IMR-90 (cell line): Measurements from ENCODE around the gene SDHB. TPM values are rescaled to one million over a fixed set of nuclear protein-coding genes. Genes with fewer than 3 reads are reported as not detected.

Source experiments
- ATAC-seq: fragments of 200-7000 bp; cut with Tn5 transposase; 2 replicates; pipeline ENCODE4 v1.9.1; 2020; ENCODE audit warnings: low read depth, mild to moderate bottlenecking, moderate library complexity
- BruUV-seq: library from RNA; stranded (reverse); fragments of 400-500 nt; replicated peaks from 2 replicates; lab custom pipeline; 2021; lab: Mats Ljungman, UMichigan
- CTCF ChIA-PET: fragments of 300-600 bp; formaldehyde crosslinking; extraction: SDS; loops from one replicate; lab custom pipeline; 2021; ENCODE audit warnings: antibody characterized with exemption; lab: Yijun Ruan, JAX
- POLR2A ChIA-PET: fragments of 300-600 bp; sonication (Branson Sonifier 250); formaldehyde crosslinking; loops from one replicate; lab custom pipeline; 2022; ENCODE audit warnings: antibody characterized with exemption; ENCODE audit not compliant: unreplicated experiment; lab: Charles Lee
- DNase-seq: peaks from one replicate; pipeline ENCODE4 v3.0.0; 2013
- H2AFZ ChIP-seq: replicated peaks from 2 replicates; pipeline ENCODE3; 2013; ENCODE audit warnings: low read length, mild to moderate bottlenecking; ENCODE audit not compliant: poor library complexity
- H2AK5ac ChIP-seq: 2 replicates; pipeline ENCODE4 v1.6.1; 2013; ENCODE audit warnings: low read depth, low read length, inconsistent platforms
- H2AK9ac ChIP-seq: replicated peaks from 2 replicates; pipeline ENCODE3; 2013; ENCODE audit warnings: mild to moderate bottlenecking, low read depth, low read length, moderate library complexity; ENCODE audit not compliant: poor library complexity
- H2BK120ac ChIP-seq: 2 replicates; pipeline ENCODE4 v1.6.1; 2013; ENCODE audit warnings: low read depth, low read length, inconsistent platforms
- H2BK15ac ChIP-seq: 3 replicates; pipeline ENCODE4 v1.6.1; 2013; ENCODE audit warnings: low read depth, low read length, inconsistent platforms
- H2BK20ac ChIP-seq: 2 replicates; pipeline ENCODE4 v1.6.1; 2013; ENCODE audit warnings: low read depth, mild to moderate bottlenecking, inconsistent platforms, low read length, moderate library complexity
- H2BK5ac ChIP-seq: 2 replicates; pipeline ENCODE4 v1.6.1; 2013; ENCODE audit warnings: mild to moderate bottlenecking, low read depth, low read length, inconsistent platforms; ENCODE audit not compliant: poor library complexity, severe bottlenecking
- H3K14ac ChIP-seq: replicated peaks from 2 replicates; pipeline ENCODE4 v1.6.1; 2013; ENCODE audit warnings: low read depth, low read length, inconsistent platforms
- H3K18ac ChIP-seq: 2 replicates; pipeline ENCODE4 v1.6.1; 2013; ENCODE audit warnings: low read depth, low read length, control low read depth
- H3K23ac ChIP-seq: 2 replicates; pipeline ENCODE4 v1.6.1; 2013; ENCODE audit warnings: low read depth, low read length, inconsistent platforms
- H3K27ac ChIP-seq: 2 replicates; pipeline ENCODE4 v1.5.1; 2013; ENCODE audit warnings: mild to moderate bottlenecking, control low read depth, low read length; ENCODE audit not compliant: insufficient read depth
- H3K27me3 ChIP-seq: 2 replicates; pipeline ENCODE4 v1.6.1; 2013; ENCODE audit warnings: low read length; ENCODE audit not compliant: control insufficient read depth, insufficient read depth
- H3K36me3 ChIP-seq: 2 replicates; pipeline ENCODE4 v1.6.1; 2013; ENCODE audit warnings: low read length, mixed read lengths; ENCODE audit not compliant: control insufficient read depth, insufficient read depth
- H3K4ac ChIP-seq: 2 replicates; pipeline ENCODE4 v1.6.1; 2013; ENCODE audit warnings: low read depth, low read length, inconsistent platforms
- H3K4me1 ChIP-seq: 2 replicates; pipeline ENCODE4 v1.6.1; 2013; ENCODE audit warnings: low read length, mixed read lengths; ENCODE audit not compliant: control insufficient read depth, insufficient read depth
- H3K4me2 ChIP-seq: 2 replicates; pipeline ENCODE4 v1.6.1; 2013; ENCODE audit warnings: low read depth, mild to moderate bottlenecking, control low read depth, low read length, moderate library complexity
- H3K4me3 ChIP-seq: 2 replicates; pipeline ENCODE4 v1.5.1; 2013; ENCODE audit warnings: low read depth, mild to moderate bottlenecking, control low read depth, low read length, moderate library complexity; ENCODE audit not compliant: insufficient read depth
- H3K56ac ChIP-seq: 2 replicates; pipeline ENCODE4 v1.6.1; 2013; ENCODE audit warnings: low read length, inconsistent platforms; ENCODE audit not compliant: insufficient read depth; ENCODE audit errors: extremely low read depth
- H3K79me1 ChIP-seq, 2 experiments: 2 replicates each; pipeline ENCODE4 v1.6.1; 2013; ENCODE audit warnings: low read length in 2 of 2, inconsistent platforms in 1 of 2, low read depth in 1 of 2
- H3K9ac ChIP-seq: 2 replicates; pipeline ENCODE4 v1.6.1; 2013; ENCODE audit warnings: low read depth, low read length, control low read depth
- H3K9me1 ChIP-seq: 2 replicates; pipeline ENCODE4 v1.6.1; 2013; ENCODE audit warnings: low read length, inconsistent platforms; ENCODE audit not compliant: insufficient read depth
- H3K9me3 ChIP-seq: 2 replicates; pipeline ENCODE4 v1.6.1; 2013; ENCODE audit warnings: low read length; ENCODE audit not compliant: control insufficient read depth, insufficient read depth
- H4K20me1 ChIP-seq: 2 replicates; pipeline ENCODE4 v1.6.1; 2013; ENCODE audit warnings: low read length, inconsistent platforms; ENCODE audit not compliant: insufficient read depth
- H4K5ac ChIP-seq: 2 replicates; pipeline ENCODE4 v1.6.1; 2013; ENCODE audit warnings: mild to moderate bottlenecking, low read depth, low read length, control low read depth
- H4K8ac ChIP-seq, 2 experiments: 2 replicates each; pipeline ENCODE4 v1.6.1; 2013; ENCODE audit warnings: low read depth in 2 of 2, low read length in 2 of 2, control low read depth in 1 of 2, inconsistent platforms in 1 of 2
- H4K91ac ChIP-seq: 2 replicates; pipeline ENCODE4 v1.6.1; 2013; ENCODE audit warnings: low read depth, low read length, inconsistent platforms; ENCODE audit not compliant: insufficient read depth
- BHLHE40 ChIP-seq: fragments of 150-350 bp; IDR thresholded peaks from 2 replicates; pipeline ENCODE4 v1.6.1; 2016; ENCODE audit warnings: mild to moderate bottlenecking, low read depth, low read length
- MAFK ChIP-seq: IDR thresholded peaks from 2 replicates; pipeline ENCODE4 v1.6.1; 2012; ENCODE audit warnings: low read depth, low read length, improper control_type of control experiment
- MAZ ChIP-seq: IDR thresholded peaks from 2 replicates; pipeline ENCODE4 v1.6.1; 2012; ENCODE audit warnings: low read depth, mild to moderate bottlenecking, low read length, improper control_type of control experiment, moderate library complexity, borderline replicate concordance
- POLR2A ChIP-seq: IDR thresholded peaks from 2 replicates; pipeline ENCODE4 v1.6.1; 2012; ENCODE audit warnings: mild to moderate bottlenecking, low read depth, low read length
- RCOR1 ChIP-seq: IDR thresholded peaks from 2 replicates; pipeline ENCODE4 v1.6.1; 2012; ENCODE audit warnings: mild to moderate bottlenecking, low read length, improper control_type of control experiment; ENCODE audit not compliant: insufficient replicate concordance
- RFX5 ChIP-seq: IDR thresholded peaks from 2 replicates; pipeline ENCODE4 v1.8.0; 2012; ENCODE audit warnings: low read depth, mild to moderate bottlenecking, low read length, moderate library complexity
- WGBS, 2 experiments: methylation state at CpG; one replicate each; pipeline versions ENCODE4 v1.1.5 to v1.1.7; 2013; ENCODE audit warnings: missing lambda C conversion rate in 2 of 2; ENCODE audit not compliant: insufficient read length in 1 of 2; ENCODE audit errors: extremely low coverage in 2 of 2; 5-methylcytosine and 5-hydroxymethylcytosine counted together
- dilution Hi-C: fragments of 300-500 bp; cut with HindIII; formaldehyde crosslinking; loops from one replicate; pipeline ENCODE4 v1.14.3; 2018; ENCODE audit warnings: low sequenced_read_pairs; ENCODE audit not compliant: unreplicated experiment
- in situ Hi-C: fragments of 300-500 bp; cut with MboI; formaldehyde crosslinking; loops from 3 replicates; pipeline ENCODE4 v1.14.3; 2019; ENCODE audit warnings: low sequenced_read_pairs, inconsistent platforms, mixed read lengths
- intact Hi-C: fragments of 100-400 bp; cut with micrococcal nuclease; formaldehyde crosslinking; loops from 2 replicates; pipeline ENCODE4 v1.10.0; 2022
- polyA plus RNA-seq, 3 experiments: library from polyadenylated mRNA; depleted of rRNA; stranded (reverse); fragments of >200 nt; gene quantifications; 2 replicates each; pipeline ENCODE4 v1.2.3, GENCODE V29; 2012; ENCODE audit warnings: low replicate concordance in 1 of 3
- total RNA-seq: library from RNA; depleted of rRNA; stranded (reverse); fragments of >200 nt; gene quantifications from 2 replicates; pipeline ENCODE4 v1.2.3, GENCODE V29; 2012
- TF ChIP-seq, protein P1 (sequence below): fragments of 150-350 bp; IDR thresholded peaks from 2 replicates; pipeline ENCODE4 v1.6.1; 2016; ENCODE audit warnings: low read depth, mild to moderate bottlenecking, low read length, moderate library complexity, borderline replicate concordance

Gene SDHB
- total and polyA plus RNA-seq, 2 of the 4 experiments (the other 2 are of a cell fraction), result 122 to 206 TPM

DNA sequence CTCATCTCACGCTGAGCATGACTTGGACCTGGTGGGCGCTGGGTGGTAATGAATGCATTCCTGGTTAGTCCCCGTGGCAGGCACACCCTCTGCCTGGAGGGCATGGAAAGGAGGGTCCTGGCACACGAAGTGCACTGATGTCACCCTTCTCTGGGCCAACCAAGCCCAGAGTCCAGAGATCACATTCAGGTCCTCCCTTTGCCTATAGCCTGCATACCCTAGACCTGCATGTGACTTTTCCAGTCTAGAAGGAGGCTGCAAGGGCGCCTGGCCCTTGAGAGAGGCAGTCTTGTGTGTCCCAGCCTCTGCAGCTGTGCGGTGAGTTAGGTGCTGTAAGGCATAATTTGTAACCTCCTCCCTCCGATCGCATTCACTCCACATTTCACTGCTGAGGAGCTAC lies 43.3 kb upstream of the SDHB start:
- H3K56ac ChIP-seq, result no peak overlapping the region
- peak overlapping the region; percentile 14 for H2AFZ ChIP-seq
- H3K27ac ChIP-seq, result no peak overlapping the region
- no peak overlapping the region for H3K4me2 ChIP-seq
- no peak overlapping the region for H3K4me3 ChIP-seq
- no peak overlapping the region for H4K8ac ChIP-seq
- no CpG with 5 or more reads among the region's 8 CpGs for WGBS, 2 experiments
- no peak overlapping the region for H2BK120ac ChIP-seq
- no peaks in the 10 kb centered on the region for H3K79me1 ChIP-seq
- no peak overlapping the region for H4K5ac ChIP-seq
- H3K27me3 ChIP-seq, result peaks cover 53% of the 10 kb centered on the region
- no peak for DNase-seq
- no peak overlapping the region for H4K91ac ChIP-seq
- dilution Hi-C loops, result no loop called here
- intact Hi-C loops, result no loop called here
- H3K9me1 ChIP-seq, result no peaks in the 10 kb centered on the region
- H3K14ac ChIP-seq, result no peak overlapping the region
- CTCF ChIA-PET, result no interaction called here
- in situ Hi-C loops, result no loop called here
- H3K4ac ChIP-seq, result no peak overlapping the region
- no peak overlapping the region for H2AK5ac ChIP-seq
- TF ChIP-seq POLR2A (no peak), MAFK (no peak), RFX5 (no peak), MAZ (no peak), RCOR1 (no peak), BHLHE40 (no peak)
- TF ChIP-seq, protein P1, sequence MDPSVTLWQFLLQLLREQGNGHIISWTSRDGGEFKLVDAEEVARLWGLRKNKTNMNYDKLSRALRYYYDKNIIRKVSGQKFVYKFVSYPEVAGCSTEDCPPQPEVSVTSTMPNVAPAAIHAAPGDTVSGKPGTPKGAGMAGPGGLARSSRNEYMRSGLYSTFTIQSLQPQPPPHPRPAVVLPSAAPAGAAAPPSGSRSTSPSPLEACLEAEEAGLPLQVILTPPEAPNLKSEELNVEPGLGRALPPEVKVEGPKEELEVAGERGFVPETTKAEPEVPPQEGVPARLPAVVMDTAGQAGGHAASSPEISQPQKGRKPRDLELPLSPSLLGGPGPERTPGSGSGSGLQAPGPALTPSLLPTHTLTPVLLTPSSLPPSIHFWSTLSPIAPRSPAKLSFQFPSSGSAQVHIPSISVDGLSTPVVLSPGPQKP, result no peak
- no peaks in the 10 kb centered on the region; the same call in 1 of the 2 replicates for H3K4me1 ChIP-seq
- no peak overlapping the region for H3K9ac ChIP-seq
- no peak overlapping the region for H2BK15ac ChIP-seq
- no peaks in the 10 kb centered on the region for H3K36me3 ChIP-seq
- H3K23ac ChIP-seq, result no peak overlapping the region
- H2AK9ac ChIP-seq, result no peak overlapping the region
- H3K18ac ChIP-seq, result no peak overlapping the region
- no peak for ATAC-seq
- BruUV-seq, result no TSS peak
- POLR2A ChIA-PET, result no interaction called here
- H4K20me1 ChIP-seq, result no peaks in the 10 kb centered on the region
- no peak overlapping the region for H2BK5ac ChIP-seq
- H2BK20ac ChIP-seq, result no peak overlapping the region
- H3K9me3 ChIP-seq, result no peaks in the 10 kb centered on the region
